GM12864 (cell line): ENCODE data around the gene SMIM41.

ENCODE experiments used
- DNase-seq: peaks from one replicate; pipeline ENCODE4 v3.0.0-alpha.2; 2011; ENCODE audit warnings: low read depth
- H3K4me3 ChIP-seq: 2 replicates; pipeline ENCODE4 v1.5.1; 2011; ENCODE audit warnings: mild to moderate bottlenecking, low read depth, low read length, control low read depth
- TF ChIP-seq, protein P1 (sequence below): IDR thresholded peaks from 2 replicates; pipeline ENCODE4 v1.5.1; 2011; ENCODE audit warnings: low read depth, mild to moderate bottlenecking, moderate library complexity, low read length, control low read depth, inconsistent platforms; ENCODE audit errors: missing control alignments

Gene SMIM41

GRCh38 chr12:52082669-52082987 is 3.1 kb downstream of the SMIM41 start:
- H3K4me3 ChIP-seq, result no peak overlapping the region
- no peak for DNase-seq
- TF ChIP-seq, protein P1, sequence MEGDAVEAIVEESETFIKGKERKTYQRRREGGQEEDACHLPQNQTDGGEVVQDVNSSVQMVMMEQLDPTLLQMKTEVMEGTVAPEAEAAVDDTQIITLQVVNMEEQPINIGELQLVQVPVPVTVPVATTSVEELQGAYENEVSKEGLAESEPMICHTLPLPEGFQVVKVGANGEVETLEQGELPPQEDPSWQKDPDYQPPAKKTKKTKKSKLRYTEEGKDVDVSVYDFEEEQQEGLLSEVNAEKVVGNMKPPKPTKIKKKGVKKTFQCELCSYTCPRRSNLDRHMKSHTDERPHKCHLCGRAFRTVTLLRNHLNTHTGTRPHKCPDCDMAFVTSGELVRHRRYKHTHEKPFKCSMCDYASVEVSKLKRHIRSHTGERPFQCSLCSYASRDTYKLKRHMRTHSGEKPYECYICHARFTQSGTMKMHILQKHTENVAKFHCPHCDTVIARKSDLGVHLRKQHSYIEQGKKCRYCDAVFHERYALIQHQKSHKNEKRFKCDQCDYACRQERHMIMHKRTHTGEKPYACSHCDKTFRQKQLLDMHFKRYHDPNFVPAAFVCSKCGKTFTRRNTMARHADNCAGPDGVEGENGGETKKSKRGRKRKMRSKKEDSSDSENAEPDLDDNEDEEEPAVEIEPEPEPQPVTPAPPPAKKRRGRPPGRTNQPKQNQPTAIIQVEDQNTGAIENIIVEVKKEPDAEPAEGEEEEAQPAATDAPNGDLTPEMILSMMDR, result no peak

GRCh38 chr12:52082988-52083637 is 3.6 kb downstream of the SMIM41 start:
- TF ChIP-seq, protein P1, result peak; percentile 97
- no peak for DNase-seq
- no peak overlapping the region for H3K4me3 ChIP-seq

DNA sequence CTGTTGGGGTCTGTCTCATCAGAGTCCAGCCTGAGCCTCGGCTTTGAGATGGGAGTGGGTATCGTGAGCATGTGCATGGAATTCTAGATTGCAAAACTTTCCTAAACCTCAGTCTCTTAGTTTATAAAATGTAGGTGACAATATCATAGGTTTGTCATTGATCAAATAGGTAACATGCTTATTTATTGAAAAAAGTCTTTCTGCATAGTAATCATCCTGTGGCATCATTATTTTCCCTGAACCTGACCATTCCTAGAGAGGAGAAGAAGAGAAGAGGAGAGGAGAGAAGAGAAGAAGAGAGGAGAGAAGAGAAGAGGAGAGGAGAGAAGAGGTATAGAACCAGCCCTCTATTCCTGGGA is 4.1 kb downstream of the SMIM41 start:
- H3K4me3 ChIP-seq, result no peak overlapping the region
- TF ChIP-seq, protein P1, result no peak
- no peak for DNase-seq

DNA sequence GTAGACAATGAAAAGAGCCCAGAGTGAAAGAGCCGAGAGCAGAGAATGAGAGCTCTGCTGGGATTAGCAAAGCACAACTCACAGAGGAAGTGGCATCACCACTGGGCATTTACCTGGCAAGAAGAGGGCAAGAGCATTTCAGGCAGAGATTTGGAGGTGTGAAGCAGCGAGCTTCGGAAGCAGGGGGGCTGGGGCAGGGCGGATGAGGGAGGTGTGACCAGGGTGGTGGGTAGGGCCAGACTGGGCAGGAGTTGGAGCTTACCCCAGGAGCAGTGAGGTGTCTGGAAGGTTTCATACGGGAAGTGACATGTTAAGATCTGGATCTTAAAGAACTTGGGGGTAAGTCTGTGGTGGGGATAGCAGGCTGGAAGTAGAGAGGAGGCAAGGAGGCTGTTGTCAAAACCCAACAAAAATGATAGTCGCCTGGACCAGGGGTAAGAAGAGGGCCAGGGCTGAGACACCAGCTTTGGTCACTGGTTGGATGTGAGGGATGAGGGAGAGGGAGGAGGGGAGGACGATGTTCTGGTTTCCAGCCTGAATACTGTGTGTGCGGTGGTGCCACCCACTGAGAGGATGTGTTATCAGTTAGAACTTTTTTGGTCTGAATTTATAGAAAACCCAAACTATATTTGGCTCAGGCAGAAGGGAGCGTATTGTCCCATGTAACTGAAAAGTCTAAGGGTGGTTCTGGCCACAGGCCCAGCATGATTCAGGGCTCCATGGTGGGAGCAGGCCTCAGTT is 5.2 kb downstream of the SMIM41 start:
- no peak overlapping the region for H3K4me3 ChIP-seq
- TF ChIP-seq, protein P1, result no peak
- no peak for DNase-seq

DNA sequence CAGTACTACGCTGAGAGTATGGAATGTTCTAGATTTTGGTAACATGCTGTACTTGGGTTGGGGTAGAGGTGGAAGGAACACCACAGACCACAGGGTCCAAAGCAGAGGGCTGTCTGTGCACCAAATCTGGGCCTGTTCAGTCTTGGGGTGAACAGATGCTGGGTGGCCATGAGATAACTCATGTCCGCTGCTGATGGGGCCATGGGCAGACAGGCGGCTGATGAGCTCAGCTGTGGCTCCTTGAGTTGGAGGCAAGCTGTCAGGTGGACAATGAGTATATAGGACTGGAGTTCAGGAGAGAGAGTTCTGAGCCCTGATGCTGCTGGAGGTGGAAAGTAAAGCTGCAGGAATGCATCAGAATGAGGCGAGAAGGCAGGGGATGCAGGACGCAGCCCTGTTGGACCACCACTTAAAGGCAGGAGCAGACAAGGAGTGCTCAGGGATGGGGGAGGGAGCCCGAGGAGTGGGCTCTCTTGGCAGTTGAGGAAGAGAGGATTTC is 6.2 kb downstream of the SMIM41 start:
- DNase-seq, result no peak
- TF ChIP-seq, protein P1, result no peak
- no peak overlapping the region for H3K4me3 ChIP-seq

DNA sequence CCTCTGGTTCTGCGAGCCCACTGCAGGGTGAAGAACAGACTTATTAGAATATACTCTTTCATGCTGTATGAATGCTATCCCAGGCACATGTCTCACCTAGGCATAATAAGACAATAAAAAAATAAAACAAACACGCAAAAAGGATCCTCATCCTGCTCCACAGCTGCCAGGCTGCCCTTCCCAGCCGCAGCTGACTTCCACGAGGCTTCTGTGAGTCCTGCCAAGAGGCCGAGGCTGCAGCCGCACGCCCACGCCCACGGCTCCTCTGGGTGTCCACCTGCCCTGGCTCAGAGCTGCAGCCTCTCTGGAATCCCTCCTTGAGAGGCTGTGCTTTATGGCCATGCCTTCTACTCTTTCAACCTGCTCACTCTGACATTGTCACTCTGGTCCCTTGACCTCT is 6.9 kb downstream of the SMIM41 start:
- H3K4me3 ChIP-seq, result no peak overlapping the region
- TF ChIP-seq, protein P1, result no peak
- DNase-seq, result no peak
